Karpas-422 (cell line): ENCODE measurements around the gene USP20. TPM values are rescaled to one million over a fixed set of nuclear protein-coding genes. Genes with fewer than 3 reads are reported as not detected.
A peak's percentile ranks its signal among the peaks of the same experiment; 100 is the strongest.

Experiments used
- DNase-seq: peaks from one replicate; pipeline ENCODE4 v3.0.0-alpha.2; 2015
- H2AFZ ChIP-seq: fragments of 200-600 bp; sonication (generic); 2 replicates; pipeline ENCODE4 v1.6.1; 2014; ENCODE audit warnings: antibody characterized with exemption, low read length, mixed read lengths
- H3K27ac ChIP-seq: fragments of 200-600 bp; sonication (generic); 2 replicates; pipeline ENCODE4 v1.5.1; 2014; ENCODE audit warnings: mild to moderate bottlenecking, low read length, moderate library complexity
- H3K27me3 ChIP-seq: fragments of 200-600 bp; sonication (generic); 2 replicates; pipeline ENCODE4 v1.6.1; 2014; ENCODE audit warnings: low read length, mixed read lengths
- H3K36me3 ChIP-seq: fragments of 200-600 bp; sonication (generic); 2 replicates; pipeline ENCODE4 v1.6.1; 2014; ENCODE audit warnings: low read length, mixed read lengths; ENCODE audit not compliant: insufficient read depth
- H3K4me1 ChIP-seq: fragments of 200-600 bp; sonication (generic); 2 replicates; pipeline ENCODE4 v1.6.1; 2014; ENCODE audit warnings: mild to moderate bottlenecking, low read length, mixed read lengths
- H3K4me2 ChIP-seq: fragments of 200-600 bp; sonication (generic); 2 replicates; pipeline ENCODE4 v1.6.1; 2014; ENCODE audit warnings: low read length, low read depth, mild to moderate bottlenecking; ENCODE audit not compliant: poor library complexity, severe bottlenecking
- H3K4me3 ChIP-seq: fragments of 200-600 bp; sonication (generic); 2 replicates; pipeline ENCODE4 v1.5.1; 2014; ENCODE audit warnings: mild to moderate bottlenecking, antibody characterized with exemption, low read length, mixed read lengths
- H3K79me2 ChIP-seq: fragments of 200-600 bp; sonication (generic); 2 replicates; pipeline ENCODE4 v1.6.1; 2014; ENCODE audit warnings: mild to moderate bottlenecking, low read length, mixed read lengths
- H3K9ac ChIP-seq: fragments of 200-600 bp; sonication (generic); 2 replicates; pipeline ENCODE4 v1.6.0; 2014; ENCODE audit warnings: low read length
- H3K9me2 ChIP-seq: fragments of 200-600 bp; sonication (generic), shearing (Covaris generic); replicated peaks from 2 replicates; pipeline ENCODE4 v1.6.0; 2014; ENCODE audit warnings: mild to moderate bottlenecking, low read length, moderate library complexity; ENCODE audit not compliant: insufficient read depth
- H3K9me3 ChIP-seq: fragments of 300-700, 200-600 bp; sonication (generic); 2 replicates; pipeline ENCODE4 v1.6.1; 2014; ENCODE audit warnings: low read length, mixed read lengths
- H4K20me1 ChIP-seq: fragments of 200-600 bp; sonication (generic); 2 replicates; pipeline ENCODE4 v1.6.1; 2014; ENCODE audit warnings: mild to moderate bottlenecking, antibody characterized with exemption, low read length, low read depth; ENCODE audit not compliant: insufficient read depth
- total RNA-seq: library from RNA; depleted of rRNA; stranded (reverse); fragments of >200 nt; shearing (Covaris generic); gene quantifications from 2 replicates; pipeline ENCODE4 v1.2.3, GENCODE V29; 2014; ENCODE audit warnings: low replicate concordance

USP20 gene
- total RNA-seq, 1 experiment from 2014 or later, result 11.7 TPM

GRCh38 chr9:129869585-129870501 is 34.6 kb downstream of the USP20 start:
- H3K27ac ChIP-seq, result no peak overlapping the region

DNA sequence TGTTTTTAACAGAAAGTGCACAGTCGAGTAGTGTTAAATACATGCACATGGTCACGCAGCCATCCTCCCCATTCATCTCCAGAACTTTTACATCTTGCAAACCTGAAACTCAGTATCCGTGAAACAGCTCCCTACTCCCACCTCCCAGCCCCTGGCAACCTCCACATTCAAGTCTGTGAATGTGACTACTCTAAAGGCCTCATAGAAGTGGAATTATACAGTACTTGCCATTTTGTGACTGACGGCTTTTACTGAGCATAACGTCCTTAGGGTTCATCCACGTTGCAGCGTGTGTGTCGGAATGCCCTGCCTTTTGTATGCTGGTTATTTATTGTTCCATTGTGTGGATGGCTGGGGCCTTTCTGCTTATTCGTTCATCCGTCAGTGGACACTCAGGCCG is 35.8 kb downstream of the USP20 start:
- Histone ChIP-seq H2AFZ (no peak overlapping the region), H3K79me2 (no peaks in the 10 kb centered on the region), H3K9me2 (no peaks in the 10 kb centered on the region), H3K9ac (no peak overlapping the region), H3K36me3 (no peaks in the 10 kb centered on the region), H3K27me3 (no peaks in the 10 kb centered on the region), H4K20me1 (no peaks in the 10 kb centered on the region), H3K4me3 (no peak overlapping the region), H3K9me3 (no peaks in the 10 kb centered on the region), H3K27ac (no peak overlapping the region), H3K4me1 (peaks cover under 1% of the 10 kb centered on the region), H3K4me2 (no peak overlapping the region)
- DNase-seq, result no peak

More at GRCh38 chr9:129869585-129870501, 34.6 kb downstream of the USP20 start:
- H3K4me3 ChIP-seq, result no peak overlapping the region
- H3K9me3 ChIP-seq, result no peaks in the 10 kb centered on the region
- no peak overlapping the region for H3K9ac ChIP-seq
- no peak overlapping the region for H2AFZ ChIP-seq
- no peak overlapping the region for H3K4me2 ChIP-seq
- H3K27me3 ChIP-seq, result no peaks in the 10 kb centered on the region
- H3K4me1 ChIP-seq, result peaks cover 13% of the 10 kb centered on the region
- no peaks in the 10 kb centered on the region for H3K36me3 ChIP-seq
- H3K9me2 ChIP-seq, result no peaks in the 10 kb centered on the region
- no peaks in the 10 kb centered on the region for H3K79me2 ChIP-seq
- H4K20me1 ChIP-seq, result no peaks in the 10 kb centered on the region
- peak; percentile 40 for DNase-seq

- Histone ChIP-seq H3K27me3 (no peaks in the 10 kb centered on the region), H3K9me2 (no peaks in the 10 kb centered on the region), H3K4me1 (no peaks in the 10 kb centered on the region), H3K4me3 (no peak overlapping the region), H3K79me2 (no peaks in the 10 kb centered on the region), H3K4me2 (no peak overlapping the region), H3K9ac (no peak overlapping the region), H3K9me3 (no peaks in the 10 kb centered on the region), H2AFZ (no peak overlapping the region), H3K27ac (no peak overlapping the region), H4K20me1 (no peaks in the 10 kb centered on the region), H3K36me3 (no peaks in the 10 kb centered on the region)
- DNase-seq, result no peak
Observed at GRCh38 chr9:129873563-129874190, 38.4 kb downstream of the USP20 start.

DNA sequence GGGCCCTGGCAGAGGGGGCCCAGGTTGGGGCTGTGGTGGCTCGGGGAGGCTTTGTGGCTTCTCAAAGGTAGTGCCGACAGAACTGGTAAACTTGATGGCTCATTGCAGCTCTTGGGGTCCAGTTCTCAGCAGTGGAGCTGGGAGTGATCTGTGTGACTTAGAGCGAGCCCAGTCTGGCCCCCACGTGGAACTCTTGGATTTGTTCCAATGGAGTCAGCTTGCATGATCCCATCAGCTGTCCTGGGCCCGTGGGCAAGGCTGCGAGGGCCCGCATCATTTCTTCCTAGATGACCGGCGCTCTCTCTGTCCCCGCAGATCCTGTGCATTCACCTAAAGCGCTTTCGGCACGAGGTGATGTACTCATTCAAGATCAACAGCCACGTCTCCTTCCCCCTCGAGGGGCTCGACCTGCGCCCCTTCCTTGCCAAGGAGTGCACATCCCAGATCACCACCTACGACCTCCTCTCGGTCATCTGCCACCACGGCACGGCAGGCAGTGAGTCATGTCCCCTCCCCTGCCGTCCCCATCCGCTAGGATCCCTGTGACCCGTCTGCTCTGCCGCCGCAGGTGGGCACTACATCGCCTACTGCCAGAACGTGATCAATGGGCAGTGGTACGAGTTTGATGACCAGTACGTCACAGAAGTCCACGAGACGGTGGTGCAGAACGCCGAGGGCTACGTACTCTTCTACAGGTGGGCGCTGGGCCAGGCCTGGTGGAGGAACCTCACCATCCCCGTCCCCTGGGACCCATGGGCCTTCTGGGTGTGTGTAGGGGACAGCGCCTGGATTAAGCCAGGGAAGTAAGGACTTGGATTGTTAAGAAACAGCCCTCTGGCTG is 39.2 kb downstream of the USP20 start:
- no peak overlapping the region for H2AFZ ChIP-seq
- H3K9me3 ChIP-seq, result no peaks in the 10 kb centered on the region
- no peak overlapping the region for H3K27ac ChIP-seq
- no peaks in the 10 kb centered on the region for H3K9me2 ChIP-seq
- no peaks in the 10 kb centered on the region for H3K27me3 ChIP-seq
- no peaks in the 10 kb centered on the region for H3K79me2 ChIP-seq
- H3K36me3 ChIP-seq, result no peaks in the 10 kb centered on the region
- no peak overlapping the region for H3K4me3 ChIP-seq
- no peak overlapping the region for H3K9ac ChIP-seq
- no peak overlapping the region for H3K4me2 ChIP-seq
- H4K20me1 ChIP-seq, result no peaks in the 10 kb centered on the region
- H3K4me1 ChIP-seq, result no peaks in the 10 kb centered on the region
- DNase-seq, result no peak

GRCh38 chr9:129875181-129875611 is 39.9 kb downstream of the USP20 start:
- Histone ChIP-seq H3K36me3 (no peaks in the 10 kb centered on the region), H3K9me2 (no peaks in the 10 kb centered on the region), H3K27ac (no peak overlapping the region), H3K9me3 (no peaks in the 10 kb centered on the region), H3K9ac (no peak overlapping the region), H3K79me2 (no peaks in the 10 kb centered on the region), H4K20me1 (no peaks in the 10 kb centered on the region), H3K4me2 (no peak overlapping the region), H3K4me1 (no peaks in the 10 kb centered on the region), H3K4me3 (no peak overlapping the region), H2AFZ (no peak overlapping the region), H3K27me3 (no peaks in the 10 kb centered on the region)
- DNase-seq, result no peak

- Histone ChIP-seq H3K27ac (no peak overlapping the region), H3K27me3 (no peaks in the 10 kb centered on the region), H3K79me2 (no peaks in the 10 kb centered on the region), H3K9me3 (no peaks in the 10 kb centered on the region), H3K9ac (no peak overlapping the region), H4K20me1 (no peaks in the 10 kb centered on the region), H3K4me1 (no peaks in the 10 kb centered on the region), H3K4me3 (no peak overlapping the region), H3K36me3 (no peaks in the 10 kb centered on the region), H3K4me2 (no peak overlapping the region), H2AFZ (no peak overlapping the region), H3K9me2 (no peaks in the 10 kb centered on the region)
- no peak for DNase-seq
Observed at GRCh38 chr9:129875687-129876395, 40.6 kb downstream of the USP20 start.

DNA sequence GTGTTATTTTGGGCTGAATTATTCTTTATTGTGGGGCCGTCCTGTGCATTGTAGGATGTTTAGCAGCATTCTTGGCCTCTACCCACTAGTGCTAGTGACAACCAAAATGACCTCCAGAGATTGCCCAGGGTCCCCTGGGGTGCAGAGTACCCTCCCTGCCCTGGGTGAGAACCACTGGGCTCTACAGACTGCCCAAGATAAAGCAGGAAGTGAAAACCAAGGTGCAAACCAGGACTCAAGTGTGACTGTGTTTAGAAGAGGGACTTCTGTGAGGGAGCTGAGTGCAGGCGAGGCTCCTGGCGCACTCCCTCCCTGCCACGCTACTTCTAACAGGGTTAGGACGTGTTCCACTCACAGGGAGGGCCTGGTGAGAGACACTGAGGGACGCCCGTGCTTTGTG is 41.6 kb downstream of the USP20 start:
- Histone ChIP-seq H3K36me3 (no peaks in the 10 kb centered on the region; the same call in 1 of the 2 replicates), H4K20me1 (no peaks in the 10 kb centered on the region), H3K79me2 (no peaks in the 10 kb centered on the region), H3K9me3 (no peaks in the 10 kb centered on the region), H3K27me3 (no peaks in the 10 kb centered on the region), H3K27ac (no peak overlapping the region), H2AFZ (no peak overlapping the region), H3K9ac (no peak overlapping the region), H3K4me3 (no peak overlapping the region), H3K9me2 (no peaks in the 10 kb centered on the region), H3K4me1 (no peaks in the 10 kb centered on the region), H3K4me2 (no peak overlapping the region)
- no peak for DNase-seq
